Fibroblast of villous mesenchyme (primary cell): ENCODE results near the gene SRPX. TPM values are rescaled to one million over a fixed set of nuclear protein-coding genes. Genes with fewer than 3 reads are reported as not detected.

Experiments used
- DNase-seq: peaks from one replicate; pipeline ENCODE4 v3.0.0-alpha.2; 2010; ENCODE audit warnings: low read depth
- H3K4me3 ChIP-seq: 2 replicates; pipeline ENCODE4 v1.5.1; 2011; ENCODE audit warnings: low read depth, mild to moderate bottlenecking, low read length
- CTCF ChIP-seq: IDR thresholded peaks from 2 replicates; pipeline ENCODE4 v1.5.1; 2012; ENCODE audit warnings: low read depth, mild to moderate bottlenecking, low read length; ENCODE audit not compliant: insufficient read depth
- total RNA-seq: library from RNA; depleted of rRNA; stranded (reverse); fragments of >200 nt; gene quantifications from 2 replicates; pipeline ENCODE4 v1.2.3, GENCODE V29; 2012

The SRPX gene
- total RNA-seq, 1 donor = 36.7 TPM

DNA sequence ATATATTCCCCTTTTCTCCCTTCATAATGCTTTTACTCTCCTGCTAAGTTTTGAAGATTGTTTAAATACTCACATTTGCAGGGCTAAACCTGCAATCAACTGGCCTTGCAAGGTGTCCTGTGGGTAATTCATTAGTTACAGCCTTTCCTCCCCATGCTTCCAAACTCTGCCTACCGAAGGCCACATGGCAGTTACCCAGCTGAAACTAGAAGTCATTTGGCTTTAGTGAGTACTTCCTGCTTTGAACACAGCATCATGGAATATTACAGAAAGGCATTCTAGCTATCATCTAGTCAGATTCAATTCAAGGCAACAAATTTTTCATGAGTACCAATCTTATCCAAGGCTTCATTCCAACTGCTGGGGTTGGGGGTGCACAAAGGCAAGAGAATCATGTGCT lies 55.6 kb downstream of the SRPX start:
- H3K4me3 ChIP-seq = no peak overlapping the region
- no peak for TF ChIP-seq CTCF
- no peak for DNase-seq

DNA sequence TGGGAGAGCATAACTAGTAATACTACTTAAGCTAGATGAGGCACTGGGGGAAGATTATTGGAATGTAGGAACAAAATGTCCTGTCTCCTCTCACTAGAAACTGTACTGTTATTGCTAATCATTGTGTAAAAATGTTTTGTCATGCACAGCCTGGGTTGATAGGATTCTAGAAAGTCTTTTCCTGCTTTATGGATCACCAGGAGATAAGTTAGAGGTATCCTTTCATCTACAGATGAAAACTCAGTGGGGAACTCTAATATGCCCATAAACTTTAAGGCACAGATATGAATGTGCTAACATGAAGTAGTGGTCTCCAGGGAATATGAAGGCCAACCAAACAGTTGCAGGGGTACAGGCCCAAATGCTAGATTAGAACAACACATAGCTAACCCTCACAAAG lies 57.5 kb downstream of the SRPX start:
- peak; percentile 45 for DNase-seq

GRCh38 chrX:38156838-38157237 lies 63.8 kb downstream of the SRPX start:
- no peak overlapping the region for H3K4me3 ChIP-seq
- TF ChIP-seq CTCF = no peak
- peak; percentile 80 for DNase-seq

More for the DNA sequence above, 57.5 kb downstream of the SRPX start:
- no peak for TF ChIP-seq CTCF
- H3K4me3 ChIP-seq = no peak overlapping the region

- peak; percentile 39 for DNase-seq
- TF ChIP-seq CTCF = no peak
- no peak overlapping the region for H3K4me3 ChIP-seq
Observed at GRCh38 chrX:38154818-38155217, 65.9 kb downstream of the SRPX start.

DNA sequence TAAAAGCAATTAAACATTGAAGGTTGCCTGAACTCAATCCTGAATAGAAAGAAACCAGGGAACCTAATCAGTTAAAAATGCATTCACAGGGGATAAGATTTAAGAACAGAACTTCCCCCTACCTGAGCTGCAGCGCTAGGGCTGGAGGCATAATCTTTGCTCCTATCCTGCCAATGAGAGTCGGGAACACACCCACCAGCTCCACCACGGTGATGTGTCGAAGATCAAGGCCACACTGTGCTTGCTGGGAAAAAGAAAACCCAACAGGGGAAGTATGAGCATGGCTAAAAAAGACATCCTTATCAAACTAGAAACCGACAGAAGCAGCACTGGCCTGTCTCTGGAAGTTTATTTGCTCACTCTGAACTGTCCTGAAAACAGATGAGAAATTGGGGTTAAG lies 66.3 kb downstream of the SRPX start:
- DNase-seq = peak; percentile 50
- no peak overlapping the region for H3K4me3 ChIP-seq
- no peak for TF ChIP-seq CTCF

- no peak overlapping the region for H3K4me3 ChIP-seq
- DNase-seq = peak; percentile 54
- no peak for TF ChIP-seq CTCF
Observed at GRCh38 chrX:38151441-38151840, 69.2 kb downstream of the SRPX start.

DNA sequence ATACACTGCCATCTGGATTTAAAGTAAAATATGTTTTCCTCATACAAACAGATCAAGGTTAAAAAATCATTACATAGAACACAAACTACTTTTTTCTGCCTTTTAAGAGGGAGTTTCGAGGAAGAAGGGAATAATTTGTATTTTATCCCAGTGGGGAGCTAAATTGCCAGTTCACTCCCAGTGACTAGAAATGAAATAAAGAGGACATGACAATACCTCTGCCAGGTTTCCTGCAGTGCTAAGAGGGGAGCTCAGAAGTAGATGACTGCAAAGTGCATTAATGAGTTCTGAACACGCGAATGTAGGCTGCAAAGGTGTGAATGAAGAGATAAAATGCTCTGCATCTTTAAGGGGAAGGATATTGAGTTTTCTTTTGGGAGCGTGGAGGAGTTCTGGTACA lies 69.7 kb downstream of the SRPX start:
- no peak for TF ChIP-seq CTCF
- DNase-seq = no peak
- no peak overlapping the region for H3K4me3 ChIP-seq
